Measurements from ENCODE around the gene ATF6. TPM values are rescaled to one million over a fixed set of nuclear protein-coding genes. Genes with fewer than 3 reads are reported as not detected.

ATF6 gene
- total RNA-seq, 1 experiment from 2014 or later: 10.6 TPM

DNA sequence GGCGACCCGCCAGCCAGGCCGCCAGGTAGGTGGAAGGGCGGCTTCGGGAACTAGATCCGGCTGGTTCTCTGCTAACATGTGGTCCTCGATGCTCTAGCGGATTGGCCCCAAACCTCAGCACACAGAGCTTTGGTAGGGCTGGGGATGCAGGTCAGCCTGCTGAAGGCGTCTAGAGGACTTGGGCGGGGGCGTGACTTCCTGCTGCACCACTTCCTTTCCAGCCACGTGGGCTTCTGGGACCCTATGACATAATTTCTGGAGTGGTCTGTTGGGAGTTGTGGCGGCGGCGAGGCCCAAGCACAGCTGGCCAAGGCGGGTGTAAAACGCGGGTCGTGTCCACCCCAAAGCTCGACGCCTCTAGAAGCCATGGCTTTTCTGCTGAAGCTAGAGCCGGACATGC is 124.5 kb downstream of the ATF6 start:
- Mint-ChIP-seq H3K36me3 (no peaks in the 10 kb centered on the region; the same call in 1 of the 2 replicates), H3K9me3 (no peaks in the 10 kb centered on the region), H3K4me1 (peaks cover 3% of the 10 kb centered on the region; the same call in 1 of the 2 replicates), H3K27ac (no peak overlapping the region), H3K27me3 (ENCODE audit: low read depth) (no peaks in the 10 kb centered on the region), H3K4me3 (no peak overlapping the region)
- ATAC-seq (peak; percentile 53), DNase-seq (ENCODE audit: low spot score) (peak; percentile 12)
- TF ChIP-seq JUN (CRISPR knock-in tag; IDR thresholded peaks at IDR 0.05) (no peak), ZNF671 (CRISPR knock-in tag; IDR thresholded peaks at IDR 0.05) (no peak), NFATC4 (CRISPR knock-in tag; IDR thresholded peaks at IDR 0.05) (no peak), GTF2I (CRISPR knock-in tag; conservative IDR thresholded peaks at IDR 0.05) (no peak), SMAD3 (CRISPR knock-in tag; IDR thresholded peaks at IDR 0.05; ENCODE audit: borderline replicate concordance) (no peak), IRF2 (CRISPR knock-in tag; IDR thresholded peaks at IDR 0.05; ENCODE audit: borderline replicate concordance, low read depth) (no peak), TEAD1 (CRISPR knock-in tag; IDR thresholded peaks at IDR 0.05) (no peak), ATF1 (CRISPR knock-in tag; IDR thresholded peaks at IDR 0.05) (no peak), ZNF396 (CRISPR knock-in tag; IDR thresholded peaks at IDR 0.05; ENCODE audit: borderline replicate concordance) (no peak)
- TF ChIP-seq, protein P1, sequence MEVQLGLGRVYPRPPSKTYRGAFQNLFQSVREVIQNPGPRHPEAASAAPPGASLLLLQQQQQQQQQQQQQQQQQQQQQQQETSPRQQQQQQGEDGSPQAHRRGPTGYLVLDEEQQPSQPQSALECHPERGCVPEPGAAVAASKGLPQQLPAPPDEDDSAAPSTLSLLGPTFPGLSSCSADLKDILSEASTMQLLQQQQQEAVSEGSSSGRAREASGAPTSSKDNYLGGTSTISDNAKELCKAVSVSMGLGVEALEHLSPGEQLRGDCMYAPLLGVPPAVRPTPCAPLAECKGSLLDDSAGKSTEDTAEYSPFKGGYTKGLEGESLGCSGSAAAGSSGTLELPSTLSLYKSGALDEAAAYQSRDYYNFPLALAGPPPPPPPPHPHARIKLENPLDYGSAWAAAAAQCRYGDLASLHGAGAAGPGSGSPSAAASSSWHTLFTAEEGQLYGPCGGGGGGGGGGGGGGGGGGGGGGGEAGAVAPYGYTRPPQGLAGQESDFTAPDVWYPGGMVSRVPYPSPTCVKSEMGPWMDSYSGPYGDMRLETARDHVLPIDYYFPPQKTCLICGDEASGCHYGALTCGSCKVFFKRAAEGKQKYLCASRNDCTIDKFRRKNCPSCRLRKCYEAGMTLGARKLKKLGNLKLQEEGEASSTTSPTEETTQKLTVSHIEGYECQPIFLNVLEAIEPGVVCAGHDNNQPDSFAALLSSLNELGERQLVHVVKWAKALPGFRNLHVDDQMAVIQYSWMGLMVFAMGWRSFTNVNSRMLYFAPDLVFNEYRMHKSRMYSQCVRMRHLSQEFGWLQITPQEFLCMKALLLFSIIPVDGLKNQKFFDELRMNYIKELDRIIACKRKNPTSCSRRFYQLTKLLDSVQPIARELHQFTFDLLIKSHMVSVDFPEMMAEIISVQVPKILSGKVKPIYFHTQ (CRISPR knock-in tag; IDR thresholded peaks at IDR 0.05): no peak
- TF ChIP-seq, protein P2, sequence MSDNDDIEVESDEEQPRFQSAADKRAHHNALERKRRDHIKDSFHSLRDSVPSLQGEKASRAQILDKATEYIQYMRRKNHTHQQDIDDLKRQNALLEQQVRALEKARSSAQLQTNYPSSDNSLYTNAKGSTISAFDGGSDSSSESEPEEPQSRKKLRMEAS (CRISPR knock-in tag; IDR thresholded peaks at IDR 0.05): no peak
- TF ChIP-seq, protein P3, sequence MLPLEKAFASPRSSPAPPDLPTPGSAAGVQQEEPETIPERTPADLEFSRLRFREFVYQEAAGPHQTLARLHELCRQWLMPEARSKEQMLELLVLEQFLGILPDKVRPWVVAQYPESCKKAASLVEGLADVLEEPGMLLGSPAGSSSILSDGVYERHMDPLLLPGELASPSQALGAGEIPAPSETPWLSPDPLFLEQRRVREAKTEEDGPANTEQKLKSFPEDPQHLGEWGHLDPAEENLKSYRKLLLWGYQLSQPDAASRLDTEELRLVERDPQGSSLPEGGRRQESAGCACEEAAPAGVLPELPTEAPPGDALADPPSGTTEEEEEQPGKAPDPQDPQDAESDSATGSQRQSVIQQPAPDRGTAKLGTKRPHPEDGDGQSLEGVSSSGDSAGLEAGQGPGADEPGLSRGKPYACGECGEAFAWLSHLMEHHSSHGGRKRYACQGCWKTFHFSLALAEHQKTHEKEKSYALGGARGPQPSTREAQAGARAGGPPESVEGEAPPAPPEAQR (CRISPR knock-in tag; IDR thresholded peaks at IDR 0.05): no peak
- CTCF ChIA-PET: interaction anchor here (2.0 kb wide), 1 partner anchor 146 kb away, joined by 6 read pairs; no protein-coding TSS in a partner anchor
- POLR2A ChIA-PET: no interaction called here

DNA sequence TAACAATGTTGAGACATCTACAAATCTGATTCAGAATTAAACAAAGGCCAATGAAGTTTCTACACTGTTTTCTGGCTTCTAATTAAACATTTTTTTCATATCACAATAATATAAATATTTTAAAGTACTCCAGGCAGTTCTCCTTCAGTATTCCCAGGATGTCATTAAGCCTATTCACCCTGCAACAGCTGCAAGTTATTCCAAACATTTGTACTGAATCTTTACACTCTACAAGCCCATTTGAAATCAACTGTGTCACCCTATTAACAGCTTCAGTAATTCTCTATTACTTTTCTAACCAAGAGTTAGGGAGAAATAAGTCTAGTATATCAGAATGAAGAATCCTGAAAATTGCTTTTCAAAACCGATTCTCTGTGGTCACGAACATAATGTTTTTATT is 133.0 kb downstream of the ATF6 start:
- Mint-ChIP-seq H3K27ac (no peak overlapping the region), H3K36me3 (no peaks in the 10 kb centered on the region), H3K9me3 (no peaks in the 10 kb centered on the region), H3K27me3 (ENCODE audit: low read depth) (no peaks in the 10 kb centered on the region), H3K4me3 (no peak overlapping the region), H3K4me1 (peaks cover 6% of the 10 kb centered on the region; the same call in 1 of the 2 replicates)
- POLR2A ChIA-PET: no interaction called here
- CTCF ChIA-PET: interaction anchor here (1.2 kb wide), 1 partner anchor 138 kb away, joined by 4 read pairs; no protein-coding TSS in a partner anchor
- DNase-seq (ENCODE audit: low spot score) (no peak), ATAC-seq (no peak)
- TF ChIP-seq, protein P4, sequence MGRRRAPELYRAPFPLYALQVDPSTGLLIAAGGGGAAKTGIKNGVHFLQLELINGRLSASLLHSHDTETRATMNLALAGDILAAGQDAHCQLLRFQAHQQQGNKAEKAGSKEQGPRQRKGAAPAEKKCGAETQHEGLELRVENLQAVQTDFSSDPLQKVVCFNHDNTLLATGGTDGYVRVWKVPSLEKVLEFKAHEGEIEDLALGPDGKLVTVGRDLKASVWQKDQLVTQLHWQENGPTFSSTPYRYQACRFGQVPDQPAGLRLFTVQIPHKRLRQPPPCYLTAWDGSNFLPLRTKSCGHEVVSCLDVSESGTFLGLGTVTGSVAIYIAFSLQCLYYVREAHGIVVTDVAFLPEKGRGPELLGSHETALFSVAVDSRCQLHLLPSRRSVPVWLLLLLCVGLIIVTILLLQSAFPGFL (CRISPR knock-in tag; IDR thresholded peaks at IDR 0.05; ENCODE audit: borderline replicate concordance): no peak
- TF ChIP-seq, protein P5, sequence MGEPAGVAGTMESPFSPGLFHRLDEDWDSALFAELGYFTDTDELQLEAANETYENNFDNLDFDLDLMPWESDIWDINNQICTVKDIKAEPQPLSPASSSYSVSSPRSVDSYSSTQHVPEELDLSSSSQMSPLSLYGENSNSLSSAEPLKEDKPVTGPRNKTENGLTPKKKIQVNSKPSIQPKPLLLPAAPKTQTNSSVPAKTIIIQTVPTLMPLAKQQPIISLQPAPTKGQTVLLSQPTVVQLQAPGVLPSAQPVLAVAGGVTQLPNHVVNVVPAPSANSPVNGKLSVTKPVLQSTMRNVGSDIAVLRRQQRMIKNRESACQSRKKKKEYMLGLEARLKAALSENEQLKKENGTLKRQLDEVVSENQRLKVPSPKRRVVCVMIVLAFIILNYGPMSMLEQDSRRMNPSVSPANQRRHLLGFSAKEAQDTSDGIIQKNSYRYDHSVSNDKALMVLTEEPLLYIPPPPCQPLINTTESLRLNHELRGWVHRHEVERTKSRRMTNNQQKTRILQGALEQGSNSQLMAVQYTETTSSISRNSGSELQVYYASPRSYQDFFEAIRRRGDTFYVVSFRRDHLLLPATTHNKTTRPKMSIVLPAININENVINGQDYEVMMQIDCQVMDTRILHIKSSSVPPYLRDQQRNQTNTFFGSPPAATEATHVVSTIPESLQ (CRISPR knock-in tag; IDR thresholded peaks at IDR 0.05): no peak
- no peak for TF ChIP-seq ELF4 (CRISPR knock-in tag; IDR thresholded peaks at IDR 0.05; ENCODE audit: low read depth)
- TF ChIP-seq SMAD4 (CRISPR knock-in tag; IDR thresholded peaks at IDR 0.05): no peak
- TF ChIP-seq ZNF396 (CRISPR knock-in tag; IDR thresholded peaks at IDR 0.05; ENCODE audit: borderline replicate concordance): no peak
- no peak for TF ChIP-seq SOX15 (CRISPR knock-in tag; IDR thresholded peaks at IDR 0.05)
- no peak for TF ChIP-seq ZNF416 (CRISPR knock-in tag; IDR thresholded peaks at IDR 0.05)
- TF ChIP-seq CREM (CRISPR knock-in tag; IDR thresholded peaks at IDR 0.05): no peak
- TF ChIP-seq, protein P2 (CRISPR knock-in tag; IDR thresholded peaks at IDR 0.05): no peak
- no peak for TF ChIP-seq HMGA2 (CRISPR knock-in tag; IDR thresholded peaks at IDR 0.05)
- TF ChIP-seq SP1 (CRISPR knock-in tag; conservative IDR thresholded peaks at IDR 0.05): no peak
- TF ChIP-seq PRRX2 (CRISPR knock-in tag; IDR thresholded peaks at IDR 0.05): no peak

All from WTC11 (cell line).